ENCODE data around the gene UTS2B.

Gene UTS2B

GRCh38 chr3:191238321-191238817, 92.0 kb downstream of the UTS2B start:
- TF ChIP-seq, protein P1, sequence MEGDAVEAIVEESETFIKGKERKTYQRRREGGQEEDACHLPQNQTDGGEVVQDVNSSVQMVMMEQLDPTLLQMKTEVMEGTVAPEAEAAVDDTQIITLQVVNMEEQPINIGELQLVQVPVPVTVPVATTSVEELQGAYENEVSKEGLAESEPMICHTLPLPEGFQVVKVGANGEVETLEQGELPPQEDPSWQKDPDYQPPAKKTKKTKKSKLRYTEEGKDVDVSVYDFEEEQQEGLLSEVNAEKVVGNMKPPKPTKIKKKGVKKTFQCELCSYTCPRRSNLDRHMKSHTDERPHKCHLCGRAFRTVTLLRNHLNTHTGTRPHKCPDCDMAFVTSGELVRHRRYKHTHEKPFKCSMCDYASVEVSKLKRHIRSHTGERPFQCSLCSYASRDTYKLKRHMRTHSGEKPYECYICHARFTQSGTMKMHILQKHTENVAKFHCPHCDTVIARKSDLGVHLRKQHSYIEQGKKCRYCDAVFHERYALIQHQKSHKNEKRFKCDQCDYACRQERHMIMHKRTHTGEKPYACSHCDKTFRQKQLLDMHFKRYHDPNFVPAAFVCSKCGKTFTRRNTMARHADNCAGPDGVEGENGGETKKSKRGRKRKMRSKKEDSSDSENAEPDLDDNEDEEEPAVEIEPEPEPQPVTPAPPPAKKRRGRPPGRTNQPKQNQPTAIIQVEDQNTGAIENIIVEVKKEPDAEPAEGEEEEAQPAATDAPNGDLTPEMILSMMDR (IDR thresholded peaks at IDR 0.05; ENCODE audit: low read length, missing control alignments) = no peak
- DNase-seq (ENCODE audit: low read depth) = peak; percentile 88
- H3K4me3 ChIP-seq (replicated peaks; ENCODE audit: low read depth, low read length) = no peak overlapping the region

- TF ChIP-seq, protein P1 (IDR thresholded peaks at IDR 0.05; ENCODE audit: low read length, missing control alignments) = no peak
- H3K4me3 ChIP-seq (replicated peaks; ENCODE audit: low read depth, low read length) = no peak overlapping the region
- no peak for DNase-seq (ENCODE audit: low read depth)
These were observed 93.1 kb downstream of the UTS2B start for GRCh38 chr3:191237047-191237882.

DNA sequence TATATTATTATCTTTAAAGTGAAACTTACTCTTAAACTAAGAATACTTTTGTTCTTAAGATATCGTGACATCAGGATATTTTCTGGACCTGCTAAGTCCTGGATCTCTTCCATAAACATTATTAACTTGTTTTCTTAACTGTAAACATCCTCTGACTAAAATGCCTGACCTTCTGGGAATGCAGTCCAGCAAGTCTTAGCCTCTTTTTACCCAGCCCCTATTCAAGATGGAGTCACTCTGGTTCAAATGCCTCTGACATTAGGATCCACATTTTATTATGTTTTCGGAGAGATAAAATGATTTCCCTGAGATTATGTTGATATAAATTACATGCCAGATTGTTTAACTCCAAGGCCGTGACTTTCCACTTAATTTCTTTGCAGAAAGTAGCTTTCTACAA, 93.7 kb downstream of the UTS2B start:
- no peak overlapping the region for H3K4me3 ChIP-seq (replicated peaks; ENCODE audit: low read depth, low read length)
- DNase-seq (ENCODE audit: low read depth) = peak; percentile 33
- TF ChIP-seq, protein P1 (IDR thresholded peaks at IDR 0.05; ENCODE audit: low read length, missing control alignments) = no peak

GRCh38 chr3:191235331-191236314, 94.7 kb downstream of the UTS2B start:
- DNase-seq (ENCODE audit: low read depth) = peak; percentile 48
- H3K4me3 ChIP-seq (replicated peaks; ENCODE audit: low read depth, low read length) = no peak overlapping the region
- TF ChIP-seq, protein P1 (IDR thresholded peaks at IDR 0.05; ENCODE audit: low read length, missing control alignments) = no peak

- TF ChIP-seq, protein P1 (IDR thresholded peaks at IDR 0.05; ENCODE audit: low read length, missing control alignments) = no peak
- DNase-seq (ENCODE audit: low read depth) = no peak
- H3K4me3 ChIP-seq (replicated peaks; ENCODE audit: low read depth, low read length) = no peak overlapping the region
These were observed 96.1 kb downstream of the UTS2B start for GRCh38 chr3:191234216-191234615.

GRCh38 chr3:191227541-191227940, 102.8 kb downstream of the UTS2B start:
- TF ChIP-seq, protein P1 (IDR thresholded peaks at IDR 0.05; ENCODE audit: low read length, missing control alignments) = no peak
- no peak for DNase-seq (ENCODE audit: low read depth)
- no peak overlapping the region for H3K4me3 ChIP-seq (replicated peaks; ENCODE audit: low read depth, low read length)

Data from fibroblast of pulmonary artery (primary cell).